Measurements from ENCODE around the gene ZPBP2.

DNA sequence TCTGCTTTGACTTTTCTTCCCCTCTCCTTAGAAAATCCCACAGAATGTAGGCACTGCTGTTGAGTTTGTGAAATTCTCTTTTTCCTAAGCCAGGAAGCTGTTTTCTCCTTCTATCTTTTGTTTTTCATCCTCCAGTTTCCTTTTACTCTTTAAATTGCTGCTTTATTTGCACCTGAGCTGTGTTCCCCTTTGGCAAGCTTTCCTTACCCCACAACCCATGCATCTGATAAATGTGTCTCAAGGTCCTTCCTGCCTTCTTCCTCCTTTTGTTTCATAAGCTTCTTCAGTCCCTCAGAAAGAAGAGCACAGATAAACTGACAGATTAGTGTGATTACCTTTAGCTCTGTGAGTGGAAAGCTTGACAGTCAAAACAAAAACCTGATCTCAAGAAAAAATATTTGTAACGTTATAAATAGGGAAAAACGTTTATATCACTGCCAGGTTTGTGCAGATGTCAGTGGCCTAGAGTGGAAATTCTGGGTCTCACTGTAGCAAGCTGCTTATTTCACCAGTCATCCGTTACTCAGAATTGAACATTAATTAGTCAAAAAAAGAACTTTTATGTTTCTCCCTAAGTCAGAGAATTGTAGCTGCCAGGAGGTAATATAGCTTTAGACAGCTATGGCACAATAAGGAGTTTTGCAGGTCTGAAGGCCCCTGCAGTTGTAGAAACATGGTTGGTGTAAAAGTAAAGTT, 26.8 kb downstream of the ZPBP2 start:
- TF ChIP-seq, protein P1, sequence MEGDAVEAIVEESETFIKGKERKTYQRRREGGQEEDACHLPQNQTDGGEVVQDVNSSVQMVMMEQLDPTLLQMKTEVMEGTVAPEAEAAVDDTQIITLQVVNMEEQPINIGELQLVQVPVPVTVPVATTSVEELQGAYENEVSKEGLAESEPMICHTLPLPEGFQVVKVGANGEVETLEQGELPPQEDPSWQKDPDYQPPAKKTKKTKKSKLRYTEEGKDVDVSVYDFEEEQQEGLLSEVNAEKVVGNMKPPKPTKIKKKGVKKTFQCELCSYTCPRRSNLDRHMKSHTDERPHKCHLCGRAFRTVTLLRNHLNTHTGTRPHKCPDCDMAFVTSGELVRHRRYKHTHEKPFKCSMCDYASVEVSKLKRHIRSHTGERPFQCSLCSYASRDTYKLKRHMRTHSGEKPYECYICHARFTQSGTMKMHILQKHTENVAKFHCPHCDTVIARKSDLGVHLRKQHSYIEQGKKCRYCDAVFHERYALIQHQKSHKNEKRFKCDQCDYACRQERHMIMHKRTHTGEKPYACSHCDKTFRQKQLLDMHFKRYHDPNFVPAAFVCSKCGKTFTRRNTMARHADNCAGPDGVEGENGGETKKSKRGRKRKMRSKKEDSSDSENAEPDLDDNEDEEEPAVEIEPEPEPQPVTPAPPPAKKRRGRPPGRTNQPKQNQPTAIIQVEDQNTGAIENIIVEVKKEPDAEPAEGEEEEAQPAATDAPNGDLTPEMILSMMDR (IDR thresholded peaks at IDR 0.05; ENCODE audit: low read depth, low read length, poor library complexity, severe bottlenecking) = no peak
- no peak for TF ChIP-seq EZH2phosphoT487 (IDR thresholded peaks at IDR 0.05; ENCODE audit: borderline replicate concordance, low read length)

Data from DOHH2 (cell line).